Stimulated activated CD4-positive, alpha-beta T cell treated with anti-CD3 and anti-CD28 coated beads, TNF-alpha, amount 100 ng/mL, for 24 hours (primary cell): ENCODE measurements around the gene RASA3.
"Not testable (repeated sequence)": the region's sequence is repeated elsewhere in the genome, so short reads cannot be mapped to it uniquely, and the experiment has no call there.

Experiments
- DNase-seq, 3 experiments: peaks; one replicate each; pipeline ENCODE4 v3.0.0-alpha.2; 2020; ENCODE audit warnings: low read depth in 3 of 3

RASA3 gene

DNA sequence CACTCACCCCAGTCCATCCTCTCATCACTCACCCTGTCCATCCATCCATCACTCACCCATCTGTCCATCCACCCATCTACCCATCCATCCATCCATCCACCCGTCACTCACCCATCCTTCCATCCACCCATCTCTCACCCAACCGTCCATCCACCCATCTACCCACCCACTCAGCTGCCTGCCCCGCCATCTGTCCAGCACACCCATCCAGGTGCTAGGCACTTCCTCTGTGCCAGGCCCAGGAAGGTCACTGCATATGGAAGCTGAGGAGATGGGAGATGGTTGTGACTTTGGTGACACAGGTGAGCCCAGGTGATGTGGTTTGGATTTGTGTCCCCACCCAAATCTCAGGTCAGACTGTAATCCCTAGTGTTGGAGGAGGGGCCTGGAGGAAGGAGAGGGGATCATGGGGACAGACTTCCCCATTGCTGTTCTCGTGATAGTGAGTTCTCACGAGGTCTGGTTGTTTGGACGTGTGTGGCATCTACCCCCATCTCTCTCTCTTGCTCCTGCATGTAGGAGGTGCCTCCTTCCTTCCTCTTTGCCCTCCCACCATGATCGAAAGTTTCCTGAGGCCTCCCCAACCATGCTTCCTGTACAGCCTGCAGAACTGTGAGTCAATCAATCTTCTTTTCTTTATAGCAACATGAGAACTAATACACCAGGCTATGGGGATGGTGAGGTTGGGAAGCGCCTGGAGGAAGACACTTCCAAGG, 142.7 kb downstream of the RASA3 start:
- no peak for DNase-seq

DNA sequence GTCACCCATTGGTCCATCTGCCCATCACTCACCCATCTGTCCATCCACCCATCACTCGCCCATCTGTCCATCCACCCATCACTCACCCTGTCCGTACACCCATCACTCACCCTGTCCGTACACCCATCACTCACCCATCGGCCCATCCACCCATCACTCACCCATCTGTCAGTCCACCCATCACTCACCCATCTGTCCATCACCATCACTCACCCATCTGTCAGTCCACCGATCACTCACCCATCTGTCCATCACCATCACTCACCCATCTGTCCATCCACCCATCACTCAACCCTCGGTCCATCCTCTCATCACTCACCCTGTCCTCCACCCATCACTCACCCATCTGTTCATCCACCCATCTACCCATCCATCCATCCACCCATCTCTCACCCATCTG, 143.6 kb downstream of the RASA3 start:
- DNase-seq: not testable (repeated sequence)

GRCh38 chr13:113982296-113982661, 150.1 kb downstream of the RASA3 start:
- no peak for DNase-seq

- DNase-seq: no peak
Observed at GRCh38 chr13:113981611-113982295, 150.7 kb downstream of the RASA3 start.

GRCh38 chr13:113981194-113981605, 151.2 kb downstream of the RASA3 start:
- DNase-seq: no peak

- DNase-seq: no peak
Observed at GRCh38 chr13:113980489-113981064, 151.8 kb downstream of the RASA3 start.

GRCh38 chr13:113979791-113980471, 152.5 kb downstream of the RASA3 start:
- no peak for DNase-seq

DNA sequence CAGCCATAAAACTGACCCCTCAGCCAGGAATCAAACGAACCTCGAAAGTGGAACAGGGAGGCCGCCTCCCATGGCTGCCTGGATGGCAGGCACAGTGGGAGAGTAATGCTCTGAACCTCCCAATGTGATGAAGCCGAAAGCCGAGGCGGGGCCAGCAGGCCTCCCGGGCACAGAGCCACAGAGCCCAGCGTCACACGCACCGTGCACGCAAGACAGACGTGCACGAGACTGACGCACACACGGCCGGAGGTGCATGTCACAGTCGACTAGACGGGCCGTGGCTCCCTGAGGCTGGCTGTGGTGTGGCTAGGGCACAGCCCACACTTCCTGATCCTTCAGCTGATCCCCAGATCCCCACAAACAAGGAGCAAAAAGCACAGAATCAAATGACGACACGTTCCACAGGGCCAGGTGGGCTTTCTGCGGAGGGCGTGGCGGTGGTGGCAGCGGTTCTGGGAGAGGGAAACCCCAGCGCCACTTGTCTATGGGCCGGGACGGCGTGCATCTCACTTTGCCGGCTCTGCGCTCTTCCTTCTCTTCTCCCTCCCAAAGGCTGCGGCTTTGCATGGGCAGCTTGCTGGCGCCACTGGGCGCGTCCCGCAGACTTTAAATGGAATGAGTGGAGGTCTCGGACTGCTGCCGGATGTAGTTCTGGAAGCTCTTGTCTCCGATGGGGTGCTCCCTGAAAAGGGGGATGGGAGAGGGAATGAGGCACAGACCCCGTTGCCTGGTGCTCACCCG, 153.5 kb downstream of the RASA3 start:
- DNase-seq: no peak

DNA sequence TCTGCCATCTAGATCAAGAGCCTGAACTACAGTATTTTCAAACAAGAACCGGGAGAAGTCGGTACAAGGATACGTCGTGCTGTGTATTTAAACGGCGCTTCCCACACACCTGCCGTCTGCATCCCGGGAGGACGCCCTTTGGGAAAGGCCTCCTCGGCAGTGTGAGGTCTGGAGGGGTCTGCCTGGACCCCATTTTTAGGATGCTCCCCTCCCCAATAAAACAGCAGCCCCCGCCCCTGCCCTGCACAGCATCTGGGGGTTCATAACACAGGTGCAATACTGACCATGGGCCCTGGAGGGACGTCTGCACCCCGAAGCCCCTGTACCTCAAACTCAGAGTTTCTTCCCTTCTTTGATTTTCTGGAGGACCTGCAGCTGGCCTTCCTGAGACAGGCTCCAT, 154.4 kb downstream of the RASA3 start:
- no peak for DNase-seq

GRCh38 chr13:113976711-113977684, 155.4 kb downstream of the RASA3 start:
- DNase-seq: no peak

- DNase-seq: no peak
Observed at GRCh38 chr13:113975416-113975815, 157.0 kb downstream of the RASA3 start.

GRCh38 chr13:113974304-113975281, 157.8 kb downstream of the RASA3 start:
- no peak for DNase-seq

GRCh38 chr13:113973218-113974164, 158.9 kb downstream of the RASA3 start, which contains the start of gene C13orf46:
TSS of gene C13orf46 (minus strand) at chr13:113974076. CDS start at chr13:113973997, 79 bp downstream.
- DNase-seq: no peak

- DNase-seq: no peak
Observed at GRCh38 chr13:113972451-113973217, 159.8 kb downstream of the RASA3 start.

DNA sequence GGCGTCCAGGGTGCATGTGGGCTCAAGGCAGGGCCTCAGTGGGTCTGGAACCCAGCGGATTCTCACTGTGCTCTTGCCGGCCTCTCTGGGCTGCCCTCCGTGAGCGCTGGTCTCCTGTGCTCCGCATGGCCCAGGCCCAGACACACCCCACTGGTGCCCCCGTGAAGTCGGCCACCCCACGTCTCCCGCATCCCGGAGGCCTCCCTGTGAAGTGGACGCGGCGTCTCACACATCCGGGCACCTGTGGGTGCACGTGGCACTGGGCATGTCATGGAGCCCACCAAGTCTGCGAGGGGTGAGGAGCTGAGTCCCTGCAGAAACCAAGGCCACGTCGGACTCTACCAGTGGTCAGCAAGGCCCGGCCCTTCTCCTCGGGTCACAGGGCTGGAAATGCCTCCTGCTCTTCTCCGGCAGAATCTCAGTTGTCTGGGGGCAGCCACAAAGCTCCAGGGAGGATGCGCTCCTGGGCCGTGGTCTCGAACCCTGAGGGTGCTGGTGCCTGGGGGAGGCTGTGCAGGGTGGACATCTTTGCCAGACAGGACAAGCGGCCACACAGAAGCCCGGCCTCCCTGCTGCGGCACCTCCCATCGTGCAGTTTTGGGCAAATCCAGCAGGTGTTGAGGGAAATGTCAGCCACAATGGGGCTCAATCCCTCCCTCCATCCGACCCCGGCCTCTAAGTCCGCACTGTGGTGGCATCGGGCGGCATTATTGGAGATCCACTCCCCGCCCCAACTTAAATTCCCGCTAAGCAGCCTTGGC, 160.8 kb downstream of the RASA3 start:
- no peak for DNase-seq

- no peak for DNase-seq
Observed at GRCh38 chr13:113970810-113971470, 161.5 kb downstream of the RASA3 start.
